OCI-LY1 (cell line): ENCODE results near the gene ACCSL.

Experiments
- H2AFZ ChIP-seq: fragments of 200-600 bp; sonication (generic), shearing (Covaris generic); 2 replicates; pipeline ENCODE4 v1.6.0; 2014; ENCODE audit warnings: antibody characterized with exemption, mild to moderate bottlenecking, low read length
- H3F3A ChIP-seq: fragments of 200-600 bp; sonication (generic), shearing (Covaris generic); 2 replicates; pipeline ENCODE4 v1.6.0; 2014; ENCODE audit warnings: mild to moderate bottlenecking, antibody characterized with exemption, low read length, moderate library complexity; ENCODE audit not compliant: insufficient read depth
- H3K27ac ChIP-seq: fragments of 200-600 bp; sonication (generic); 2 replicates; pipeline ENCODE4 v1.5.1; 2014; ENCODE audit warnings: low read length, mixed run types, mild to moderate bottlenecking, low read depth; ENCODE audit not compliant: poor library complexity, severe bottlenecking
- H3K27me3 ChIP-seq: fragments of 200-600 bp; sonication (generic); 2 replicates; pipeline ENCODE4 v1.6.0; 2014; ENCODE audit warnings: antibody characterized with exemption, mild to moderate bottlenecking, low read length, moderate library complexity; ENCODE audit not compliant: insufficient read depth
- H3K36me3 ChIP-seq: fragments of 200-600 bp; sonication (generic); 2 replicates; pipeline ENCODE4 v1.6.1; 2014; ENCODE audit warnings: mild to moderate bottlenecking, antibody characterized with exemption, low read length, moderate library complexity, mixed read lengths; ENCODE audit not compliant: insufficient read depth
- H3K4me1 ChIP-seq: fragments of 200-600 bp; sonication (generic); 2 replicates; pipeline ENCODE4 v1.5.1; 2014; ENCODE audit warnings: mild to moderate bottlenecking, low read length, moderate library complexity; ENCODE audit not compliant: insufficient read depth, severe bottlenecking
- H3K4me2 ChIP-seq: fragments of 200-600 bp; sonication (generic), shearing (Covaris generic); 2 replicates; pipeline ENCODE4 v1.6.1; 2014; ENCODE audit warnings: low read length
- H3K4me3 ChIP-seq: fragments of 200-600 bp; sonication (generic); 2 replicates; pipeline ENCODE4 v1.5.1; 2014; ENCODE audit warnings: low read length, low read depth, mild to moderate bottlenecking, mixed read lengths; ENCODE audit not compliant: poor library complexity, severe bottlenecking
- H3K79me2 ChIP-seq: fragments of 200-600 bp; shearing (Covaris generic); 2 replicates; pipeline ENCODE4 v1.6.1; 2016; ENCODE audit warnings: mixed run types, low read length, mixed read lengths; ENCODE audit not compliant: insufficient read depth
- H3K9ac ChIP-seq: fragments of 200-600 bp; sonication (generic), shearing (Covaris generic); 2 replicates; pipeline ENCODE4 v1.6.1; 2014; ENCODE audit warnings: mild to moderate bottlenecking, low read length, mixed read lengths
- H3K9me2 ChIP-seq: fragments of 200-600 bp; sonication (generic), shearing (Covaris generic); 2 replicates; pipeline ENCODE4 v1.6.1; 2014; ENCODE audit warnings: low read depth, mild to moderate bottlenecking, low read length, mixed read lengths
- H3K9me3 ChIP-seq: fragments of 200-600 bp; shearing (Covaris generic); 2 replicates; pipeline ENCODE4 v1.6.1; 2014; ENCODE audit warnings: low read length, mixed read lengths
- H4K20me1 ChIP-seq: fragments of 200-600 bp; sonication (generic), shearing (Covaris generic); 2 replicates; pipeline ENCODE4 v1.6.0; 2016; ENCODE audit warnings: mild to moderate bottlenecking, low read length; ENCODE audit not compliant: insufficient read depth
- CTCF ChIP-seq: fragments of 200-600 bp; sonication (generic), shearing (Covaris generic); IDR thresholded peaks from 2 replicates; pipeline ENCODE4 v1.5.1; 2017; ENCODE audit warnings: mild to moderate bottlenecking, antibody characterized with exemption, low read length, moderate library complexity, mixed read lengths
- EZH2 ChIP-seq: fragments of 200-600 bp; sonication (generic), shearing (Covaris generic); IDR thresholded peaks from 2 replicates; pipeline ENCODE4 v1.8.0; 2017; ENCODE audit warnings: borderline replicate concordance, mixed run types, mild to moderate bottlenecking, antibody characterized with exemption, low read length, moderate library complexity, mixed read lengths

Gene ACCSL

GRCh38 chr11:44046182-44046581 lies 1.6 kb upstream of the ACCSL start:
- no peak overlapping the region for H3K4me3 ChIP-seq
- H3K4me1 ChIP-seq: no peaks in the 10 kb centered on the region
- no peaks in the 10 kb centered on the region for H3F3A ChIP-seq
- H3K79me2 ChIP-seq: no peaks in the 10 kb centered on the region
- H3K4me2 ChIP-seq: no peak overlapping the region
- H3K27me3 ChIP-seq: peaks cover 3% of the 10 kb centered on the region; the same call in 1 of the 2 replicates
- TF ChIP-seq EZH2: no peak
- TF ChIP-seq CTCF: no peak
- no peak overlapping the region for H3K27ac ChIP-seq
- no peaks in the 10 kb centered on the region for H3K9me2 ChIP-seq
- peaks cover 4% of the 10 kb centered on the region for H3K9me3 ChIP-seq
- no peaks in the 10 kb centered on the region for H4K20me1 ChIP-seq
- no peak overlapping the region for H3K9ac ChIP-seq
- no peaks in the 10 kb centered on the region for H3K36me3 ChIP-seq
- no peak overlapping the region for H2AFZ ChIP-seq

- H3F3A ChIP-seq: no peaks in the 10 kb centered on the region
- H3K9ac ChIP-seq: no peak overlapping the region
- no peaks in the 10 kb centered on the region for H3K79me2 ChIP-seq
- no peak overlapping the region for H2AFZ ChIP-seq
- H3K9me2 ChIP-seq: no peaks in the 10 kb centered on the region
- no peak overlapping the region for H3K4me3 ChIP-seq
- no peak overlapping the region for H3K27ac ChIP-seq
- TF ChIP-seq CTCF (no peak), EZH2 (no peak)
- no peaks in the 10 kb centered on the region for H3K4me1 ChIP-seq
- H3K9me3 ChIP-seq: no peaks in the 10 kb centered on the region
- no peak overlapping the region for H3K4me2 ChIP-seq
- no peaks in the 10 kb centered on the region for H3K36me3 ChIP-seq
- no peaks in the 10 kb centered on the region for H4K20me1 ChIP-seq
- peaks cover 3% of the 10 kb centered on the region; the same call in 1 of the 2 replicates for H3K27me3 ChIP-seq
Observed at GRCh38 chr11:44047298-44047697, 483 bp upstream of the ACCSL start.

- Histone ChIP-seq H3K4me2 (no peak overlapping the region), H3K27ac (no peak overlapping the region), H3K27me3 (peaks cover 3% of the 10 kb centered on the region; the same call in 1 of the 2 replicates), H3K36me3 (no peaks in the 10 kb centered on the region), H4K20me1 (no peaks in the 10 kb centered on the region), H3F3A (no peaks in the 10 kb centered on the region), H3K79me2 (no peaks in the 10 kb centered on the region), H3K9ac (no peak overlapping the region), H3K4me1 (no peaks in the 10 kb centered on the region), H3K9me2 (no peaks in the 10 kb centered on the region), H3K9me3 (no peaks in the 10 kb centered on the region), H2AFZ (no peak overlapping the region), H3K4me3 (no peak overlapping the region)
- TF ChIP-seq EZH2 (no peak), CTCF (no peak)
Observed at GRCh38 chr11:44049832-44050231, 2.1 kb downstream of the ACCSL start.
